Peyer's patch (tissue), 4 donors: Measurements from ENCODE around the gene ZNF316.

Experiments used
- POLR2A ChIP-seq, 2 donors: fragments of 450-650 bp; IDR thresholded peaks; one replicate each; pipeline ENCODE4 v1.5.1; 2017; ENCODE audit warnings: antibody characterized with exemption in 2 of 2, mild to moderate bottlenecking in 2 of 2, moderate library complexity in 2 of 2
- TF ChIP-seq, protein P1 (sequence below), 6 experiments: fragments of 450-650 bp in 4 of 6; fragments of 200-600 bp in 2 of 6; sonication (generic) in 1 of 6; IDR thresholded peaks; one replicate each; pipeline ENCODE4 v1.5.1; 2017 to 2019; ENCODE audit warnings: antibody characterized with exemption in 6 of 6, mild to moderate bottlenecking in 3 of 6, moderate library complexity in 1 of 6

DNA sequence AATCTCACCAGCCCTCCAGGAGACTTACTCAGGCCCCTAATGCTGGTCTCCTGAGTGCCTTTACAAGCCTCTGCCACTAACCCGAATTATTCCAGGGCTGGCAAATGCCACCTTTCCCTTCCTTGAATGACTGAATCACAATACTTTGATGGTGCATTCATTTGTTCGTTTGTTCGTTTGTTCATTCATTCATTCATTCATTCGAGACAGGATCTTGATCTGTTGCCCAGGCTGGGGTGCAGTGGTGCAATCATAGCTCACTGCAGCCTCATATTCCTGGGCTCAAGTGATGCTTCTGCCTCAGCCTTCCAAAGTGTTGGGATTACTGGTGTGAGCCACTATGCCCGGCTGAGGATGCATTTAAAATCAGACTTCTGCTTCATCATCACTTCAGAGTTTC lies 63.7 kb downstream of the ZNF316 start:
- TF ChIP-seq, protein P1, sequence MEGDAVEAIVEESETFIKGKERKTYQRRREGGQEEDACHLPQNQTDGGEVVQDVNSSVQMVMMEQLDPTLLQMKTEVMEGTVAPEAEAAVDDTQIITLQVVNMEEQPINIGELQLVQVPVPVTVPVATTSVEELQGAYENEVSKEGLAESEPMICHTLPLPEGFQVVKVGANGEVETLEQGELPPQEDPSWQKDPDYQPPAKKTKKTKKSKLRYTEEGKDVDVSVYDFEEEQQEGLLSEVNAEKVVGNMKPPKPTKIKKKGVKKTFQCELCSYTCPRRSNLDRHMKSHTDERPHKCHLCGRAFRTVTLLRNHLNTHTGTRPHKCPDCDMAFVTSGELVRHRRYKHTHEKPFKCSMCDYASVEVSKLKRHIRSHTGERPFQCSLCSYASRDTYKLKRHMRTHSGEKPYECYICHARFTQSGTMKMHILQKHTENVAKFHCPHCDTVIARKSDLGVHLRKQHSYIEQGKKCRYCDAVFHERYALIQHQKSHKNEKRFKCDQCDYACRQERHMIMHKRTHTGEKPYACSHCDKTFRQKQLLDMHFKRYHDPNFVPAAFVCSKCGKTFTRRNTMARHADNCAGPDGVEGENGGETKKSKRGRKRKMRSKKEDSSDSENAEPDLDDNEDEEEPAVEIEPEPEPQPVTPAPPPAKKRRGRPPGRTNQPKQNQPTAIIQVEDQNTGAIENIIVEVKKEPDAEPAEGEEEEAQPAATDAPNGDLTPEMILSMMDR (IDR thresholded peaks at IDR 0.05): no peak
- no peak for TF ChIP-seq POLR2A (IDR thresholded peaks at IDR 0.05)
